MCF 10A (cell line): ENCODE data around the gene PLAGL2. TPM values are rescaled to one million over a fixed set of nuclear protein-coding genes. Genes with fewer than 3 reads are reported as not detected.

ENCODE experiments used
- BruUV-seq: library from RNA; stranded (reverse); fragments of 400-500 nt; replicated peaks from 2 replicates; lab custom pipeline; 2021; lab: Mats Ljungman, UMichigan
- CTCF ChIA-PET: fragments of 300-600 bp; sonication (Branson Sonifier 250); formaldehyde crosslinking; extraction: SDS; loops from one replicate; lab custom pipeline; 2021; ENCODE audit warnings: antibody characterized with exemption, inconsistent platforms; lab: Yijun Ruan, JAX
- POLR2A ChIA-PET: fragments of 300-600, 350-650 bp; sonication (Branson Sonifier 250); formaldehyde crosslinking; extraction: SDS; loops from one replicate; lab custom pipeline; 2020; ENCODE audit warnings: antibody characterized with exemption, inconsistent platforms; lab: Yijun Ruan, JAX
- DNase-seq: peaks from one replicate; pipeline ENCODE4 v3.0.0-alpha.2; 2018; ENCODE audit not compliant: unreplicated experiment
- H3K27ac Mint-ChIP-seq: one replicate; pipeline ENCODE4 v1.8.0; 2022; ENCODE audit warnings: mild to moderate bottlenecking, low read depth, mixed read lengths; ENCODE audit not compliant: unreplicated experiment
- H3K27me3 Mint-ChIP-seq: one replicate; pipeline ENCODE4 v1.8.0; 2022; ENCODE audit warnings: mixed read lengths; ENCODE audit not compliant: insufficient read depth, unreplicated experiment
- H3K36me3 Mint-ChIP-seq: one replicate; pipeline ENCODE4 v1.8.0; 2022; ENCODE audit warnings: mild to moderate bottlenecking, moderate library complexity, mixed read lengths; ENCODE audit not compliant: insufficient read depth, unreplicated experiment
- H3K4me1 Mint-ChIP-seq: one replicate; pipeline ENCODE4 v1.8.0; 2022; ENCODE audit warnings: mixed read lengths; ENCODE audit not compliant: insufficient read depth, unreplicated experiment
- H3K4me3 Mint-ChIP-seq: one replicate; pipeline ENCODE4 v1.8.0; 2022; ENCODE audit warnings: mild to moderate bottlenecking, moderate library complexity, mixed read lengths; ENCODE audit not compliant: unreplicated experiment
- H3K9me3 Mint-ChIP-seq: one replicate; pipeline ENCODE4 v1.8.0; 2022; ENCODE audit warnings: mixed read lengths; ENCODE audit not compliant: unreplicated experiment
- intact Hi-C: fragments of 100-400 bp; cut with micrococcal nuclease; formaldehyde crosslinking; loops from 2 replicates; pipeline ENCODE4 v1.14.1; 2022
- total RNA-seq: library from RNA; stranded (reverse); gene quantifications from 2 replicates; pipeline ENCODE4 v1.2.3, GENCODE V29; 2022
- TF ChIP-seq, protein P1 (sequence below): fragments of 200-600 bp; IDR thresholded peaks from one replicate; pipeline ENCODE4 v1.8.0; 2022; ENCODE audit warnings: antibody characterized with exemption, mild to moderate bottlenecking; ENCODE audit not compliant: unreplicated experiment

PLAGL2 gene
- total RNA-seq, 1 experiment from 2014 or later = 18.6 TPM

DNA sequence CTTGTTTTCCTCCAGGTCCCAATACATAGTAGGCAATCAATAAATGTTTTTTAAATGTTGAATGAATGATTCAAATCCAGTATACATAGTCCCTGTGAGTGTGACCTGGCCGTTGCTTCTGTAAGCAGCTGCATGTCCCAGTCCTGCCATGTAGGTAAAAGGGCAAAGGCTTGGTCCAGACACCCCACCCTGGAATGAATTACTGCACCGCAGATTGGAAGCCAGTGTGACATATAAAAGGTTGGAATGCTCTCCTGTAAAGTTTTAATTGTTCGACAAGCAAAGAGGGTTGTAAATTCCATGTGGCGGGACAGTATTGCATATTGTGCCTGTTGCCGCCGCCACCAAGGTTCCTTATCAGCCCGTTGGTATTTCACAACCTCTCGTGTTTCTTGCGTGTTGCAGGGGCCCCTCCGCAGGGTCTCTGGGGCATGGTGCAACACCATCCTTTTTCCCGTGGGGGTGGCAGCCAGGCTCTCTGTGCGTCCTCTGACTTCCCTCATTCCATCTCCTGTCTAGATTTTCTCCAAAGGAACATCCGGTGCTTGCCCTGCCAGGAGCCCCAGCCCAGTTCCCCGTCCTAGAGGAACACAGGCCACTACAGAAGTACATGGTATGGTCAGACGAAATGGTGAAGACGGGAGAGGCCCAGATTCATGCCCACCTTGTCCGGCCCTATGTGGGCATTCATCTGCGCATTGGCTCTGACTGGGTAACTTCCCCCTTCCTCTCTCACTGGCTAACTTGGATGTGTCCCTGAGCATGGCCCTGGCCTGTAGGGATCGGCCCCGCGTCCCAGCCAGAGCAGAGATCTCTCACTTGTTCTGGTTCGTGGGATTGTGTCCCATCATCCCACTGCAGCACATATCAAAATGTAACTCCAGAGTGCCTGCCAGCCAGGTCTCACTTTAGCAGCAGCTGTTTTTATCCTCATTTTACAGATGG lies 20.5 kb upstream of the PLAGL2 start:
- POLR2A ChIA-PET = interaction anchor here (1.9 kb wide), 1 partner anchor 12 kb away, joined by 5 read pairs; no protein-coding TSS in a partner anchor
- peaks cover 69% of the 10 kb centered on the region for H3K36me3 Mint-ChIP-seq
- intact Hi-C loops = no loop called here

DNA sequence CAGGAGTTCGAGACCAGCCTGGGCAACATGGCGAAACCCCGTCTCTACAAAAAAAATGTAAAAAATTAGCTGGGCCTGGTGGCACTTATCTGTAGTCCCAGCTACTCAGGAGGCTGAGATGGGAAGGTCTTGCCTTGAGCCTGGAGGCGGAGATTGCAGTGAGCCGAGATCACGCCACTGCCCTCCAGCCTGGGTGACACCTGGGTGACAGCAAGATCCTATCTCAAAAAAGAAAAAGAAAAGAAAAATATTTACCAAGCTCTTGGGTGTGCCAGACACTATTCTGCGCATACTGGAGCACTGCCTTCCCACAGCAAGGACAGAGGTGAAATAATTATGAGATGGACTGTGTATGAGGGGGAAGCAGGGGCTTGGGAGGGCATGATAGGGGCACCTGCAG lies 19.8 kb upstream of the PLAGL2 start:
- Mint-ChIP-seq H3K9me3 (no peaks in the 10 kb centered on the region), H3K36me3 (peaks cover 61% of the 10 kb centered on the region), H3K4me3 (no peak overlapping the region), H3K4me1 (no peaks in the 10 kb centered on the region), H3K27me3 (no peaks in the 10 kb centered on the region), H3K27ac (no peak overlapping the region)
- DNase-seq = no peak
- no TSS peak for BruUV-seq
- intact Hi-C loops = no loop called here
- TF ChIP-seq, protein P1, sequence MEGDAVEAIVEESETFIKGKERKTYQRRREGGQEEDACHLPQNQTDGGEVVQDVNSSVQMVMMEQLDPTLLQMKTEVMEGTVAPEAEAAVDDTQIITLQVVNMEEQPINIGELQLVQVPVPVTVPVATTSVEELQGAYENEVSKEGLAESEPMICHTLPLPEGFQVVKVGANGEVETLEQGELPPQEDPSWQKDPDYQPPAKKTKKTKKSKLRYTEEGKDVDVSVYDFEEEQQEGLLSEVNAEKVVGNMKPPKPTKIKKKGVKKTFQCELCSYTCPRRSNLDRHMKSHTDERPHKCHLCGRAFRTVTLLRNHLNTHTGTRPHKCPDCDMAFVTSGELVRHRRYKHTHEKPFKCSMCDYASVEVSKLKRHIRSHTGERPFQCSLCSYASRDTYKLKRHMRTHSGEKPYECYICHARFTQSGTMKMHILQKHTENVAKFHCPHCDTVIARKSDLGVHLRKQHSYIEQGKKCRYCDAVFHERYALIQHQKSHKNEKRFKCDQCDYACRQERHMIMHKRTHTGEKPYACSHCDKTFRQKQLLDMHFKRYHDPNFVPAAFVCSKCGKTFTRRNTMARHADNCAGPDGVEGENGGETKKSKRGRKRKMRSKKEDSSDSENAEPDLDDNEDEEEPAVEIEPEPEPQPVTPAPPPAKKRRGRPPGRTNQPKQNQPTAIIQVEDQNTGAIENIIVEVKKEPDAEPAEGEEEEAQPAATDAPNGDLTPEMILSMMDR = no peak
- POLR2A ChIA-PET = interaction anchor here (1.0 to 1.9 kb wide), 2 partner anchors 9 to 13 kb away, joined by 5 read pairs; no protein-coding TSS in a partner anchor
- CTCF ChIA-PET = no interaction called here

More for the DNA sequence above, 20.5 kb upstream of the PLAGL2 start:
- H3K4me3 Mint-ChIP-seq = no peak overlapping the region
- H3K27me3 Mint-ChIP-seq = no peaks in the 10 kb centered on the region
- CTCF ChIA-PET = no interaction called here
- no peak overlapping the region for H3K27ac Mint-ChIP-seq
- no TSS peak for BruUV-seq
- no peak for DNase-seq
- H3K9me3 Mint-ChIP-seq = no peaks in the 10 kb centered on the region
- TF ChIP-seq, protein P1 = no peak
- no peaks in the 10 kb centered on the region for H3K4me1 Mint-ChIP-seq

DNA sequence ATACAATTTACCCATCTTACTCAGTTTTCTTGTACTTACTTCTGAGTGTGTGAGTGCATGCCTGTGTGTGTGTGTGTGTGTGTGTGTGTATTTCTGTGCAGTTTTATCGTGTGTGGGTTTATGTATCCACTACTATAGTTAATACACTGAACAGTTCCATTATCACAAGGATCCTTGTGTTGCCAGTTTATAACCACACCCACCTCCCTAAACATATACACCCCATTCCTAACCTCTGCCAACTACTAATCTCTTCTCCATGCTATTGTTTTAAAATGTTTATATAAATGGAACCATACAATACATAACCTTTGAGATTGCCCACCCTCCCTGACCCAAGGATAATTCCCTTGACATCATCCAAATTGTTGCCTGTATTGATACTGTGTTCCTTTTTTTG lies 18.8 kb upstream of the PLAGL2 start:
- intact Hi-C loops = no loop called here
- H3K27ac Mint-ChIP-seq = no peak overlapping the region
- H3K4me1 Mint-ChIP-seq = no peaks in the 10 kb centered on the region
- BruUV-seq = no TSS peak
- DNase-seq = no peak
- peaks cover 56% of the 10 kb centered on the region for H3K36me3 Mint-ChIP-seq
- H3K4me3 Mint-ChIP-seq = no peak overlapping the region
- TF ChIP-seq, protein P1 = no peak
- no peaks in the 10 kb centered on the region for H3K27me3 Mint-ChIP-seq
- ChIA-PET POLR2A (interaction anchor here (1.0 to 1.9 kb wide), 2 partner anchors 10 to 14 kb away, joined by 5 read pairs; no protein-coding TSS in a partner anchor), CTCF (no interaction called here)
- no peaks in the 10 kb centered on the region for H3K9me3 Mint-ChIP-seq

DNA sequence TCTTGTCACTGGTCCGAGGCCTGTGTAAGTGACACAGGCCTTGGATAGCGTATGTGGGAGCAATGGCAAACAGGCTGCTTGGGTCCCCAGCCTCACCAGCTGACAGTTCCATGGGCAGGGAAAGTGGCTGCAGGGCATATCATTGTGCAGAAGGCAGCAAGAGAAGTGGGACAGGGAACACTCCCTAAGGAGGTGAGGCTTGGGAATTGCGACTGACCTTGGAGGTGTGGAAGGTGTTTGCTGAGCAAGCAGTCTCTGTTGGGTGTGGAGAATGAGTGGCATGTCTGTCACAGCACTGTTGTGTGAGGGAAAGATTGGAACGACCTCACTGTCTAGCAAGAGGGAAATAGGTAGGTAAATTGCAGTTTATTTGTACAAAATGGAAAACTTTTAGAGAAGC lies 16.9 kb upstream of the PLAGL2 start:
- intact Hi-C loops = no loop called here
- TF ChIP-seq, protein P1 = no peak
- no peaks in the 10 kb centered on the region for H3K4me1 Mint-ChIP-seq
- no peaks in the 10 kb centered on the region for H3K9me3 Mint-ChIP-seq
- POLR2A ChIA-PET = interaction anchor here (0.5 to 0.7 kb wide), 3 partner anchors 15 to 67 kb away, joined by 3 to 5 read pairs (median 3); no protein-coding TSS in a partner anchor
- H3K27me3 Mint-ChIP-seq = no peaks in the 10 kb centered on the region
- peaks cover 57% of the 10 kb centered on the region for H3K36me3 Mint-ChIP-seq
- no peak overlapping the region for H3K27ac Mint-ChIP-seq
- no TSS peak for BruUV-seq
- no peak for DNase-seq
- H3K4me3 Mint-ChIP-seq = no peak overlapping the region
- CTCF ChIA-PET = interaction anchor here (0.6 kb wide), 1 partner anchor 677 kb away, joined by 3 read pairs; no protein-coding TSS in a partner anchor
